ENCODE data around the gene GCK. TPM values are rescaled to one million over a fixed set of nuclear protein-coding genes. Genes with fewer than 3 reads are reported as not detected.

GCK gene
- total RNA-seq (2016; rRNA removed; fragmentation: Illumina TruSeq; extraction: Trizol) (not detected in 2 replicates), polyA plus RNA-seq (2011; rRNA removed) (not detected in 2 replicates), polyA minus RNA-seq (2011; rRNA and poly(A)+ RNA removed; ENCODE audit: low replicate concordance) (not detected in 2 replicates), Bru-seq, nascent RNA (not detected), BruChase-seq, experiment 1, labeled RNA remaining after a 6-hour chase (percentile 3 among the genes with signal in this experiment), BruChase-seq, experiment 2, labeled RNA remaining after a 2-hour chase (not detected)
- total RNA-seq (2016; cell fraction: cytosol; rRNA removed; fragmentation: Illumina TruSeq; extraction: Trizol; ENCODE audit: low read depth) = not detected in 2 replicates
- not detected in 2 replicates for total RNA-seq (2016; cell fraction: insoluble cytoplasmic fraction; rRNA removed; fragmentation: Illumina TruSeq; extraction: Trizol)
- total RNA-seq (2016; cell fraction: membrane; rRNA removed; fragmentation: Illumina TruSeq; extraction: Trizol) = not detected in 2 replicates
- not detected in 2 replicates for total RNA-seq (2016; cell fraction: nucleus; rRNA removed; fragmentation: Illumina TruSeq; extraction: Trizol)
- polyA plus RNA-seq (2011; cell fraction: cytosol; rRNA removed) = not detected in 2 replicates
- not detected in 2 replicates for polyA plus RNA-seq (2011; cell fraction: nucleus; rRNA removed)
- polyA plus RNA-seq (2012) = 0.55 TPM in 1 of 2 replicates, not detected in the other
- not detected in 2 replicates for polyA plus RNA-seq (2016; cell fraction: cytosol; fragmentation: Illumina TruSeq; extraction: Trizol; ENCODE audit: low read depth)
- not detected in 2 replicates for polyA plus RNA-seq (2016; cell fraction: insoluble cytoplasmic fraction; fragmentation: Illumina TruSeq; extraction: Trizol; ENCODE audit: low read depth)
- not detected in 2 replicates for polyA plus RNA-seq (2016; cell fraction: membrane; fragmentation: Illumina TruSeq; extraction: Trizol; ENCODE audit: low read depth)
- not detected in 2 replicates for polyA plus RNA-seq (2016; cell fraction: nucleus; fragmentation: Illumina TruSeq; extraction: Trizol; ENCODE audit: insufficient read depth, low read depth)
- polyA minus RNA-seq (2011; cell fraction: cytosol; rRNA and poly(A)+ RNA removed) = not detected in 2 replicates
- not detected in 2 replicates for polyA minus RNA-seq (2011; cell fraction: nucleus; rRNA and poly(A)+ RNA removed)
- long read RNA-seq, experiment 1, partial matches to known transcripts = 0 of 1 reads
- long read RNA-seq, experiment 1, other reads (novel, unspliced or antisense) = 1 of 1 reads
- long read RNA-seq, experiment 2 = 0 reads

DNA sequence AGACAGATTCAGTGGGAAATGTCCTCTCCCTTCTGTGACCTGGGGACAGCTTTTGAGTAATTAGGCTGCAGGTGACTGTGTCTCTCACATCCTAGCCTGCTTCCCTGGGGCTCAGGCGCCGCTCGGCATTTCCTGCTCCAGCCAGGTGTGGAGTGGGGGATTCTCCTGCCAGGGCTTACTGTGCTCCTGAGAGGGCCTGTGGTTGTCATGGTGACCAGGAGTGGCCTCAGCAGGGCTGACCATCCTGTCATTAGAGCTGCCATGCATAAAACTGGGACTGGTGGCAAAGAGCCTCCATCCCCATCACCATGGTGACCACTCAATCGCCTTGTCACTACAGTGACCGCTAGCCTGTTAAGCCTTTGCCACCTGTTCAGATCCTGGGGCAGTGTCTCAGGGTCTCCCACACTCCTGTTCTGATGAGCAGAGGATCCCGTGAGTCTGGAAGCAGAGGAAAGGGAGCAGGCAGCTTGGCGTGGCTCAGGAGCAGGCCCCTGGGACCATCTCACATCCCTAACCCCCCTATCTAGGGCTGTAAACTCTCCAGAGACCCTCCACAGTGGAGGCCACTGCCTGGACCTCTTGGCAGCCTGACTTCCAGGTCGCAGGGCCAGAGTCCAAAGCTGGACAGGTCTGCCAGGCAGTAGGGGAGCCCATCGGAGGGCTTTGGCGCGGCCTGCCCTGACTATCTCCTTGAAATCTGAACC is at the start of gene GCK:
GCK (minus strand) TSS at position 154 of the 707 bp plus-strand sequence. CDS start 486 bp downstream, outside the sequence.
- TF ChIP-seq RFX1 (IDR thresholded peaks at IDR 0.05) (peak; percentile 29; the same call in 1 of the 2 replicates), ZNF367 (CRISPR knock-in tag; IDR thresholded peaks at IDR 0.05; ENCODE audit: borderline replicate concordance) (no peak), PRDM4 (CRISPR knock-in tag; IDR thresholded peaks at IDR 0.05; ENCODE audit: borderline replicate concordance) (no peak), SALL1 (CRISPR knock-in tag; IDR thresholded peaks at IDR 0.05) (no peak), ZKSCAN5 (CRISPR knock-in tag; IDR thresholded peaks at IDR 0.05) (no peak)
- TF ChIP-seq, protein P1, sequence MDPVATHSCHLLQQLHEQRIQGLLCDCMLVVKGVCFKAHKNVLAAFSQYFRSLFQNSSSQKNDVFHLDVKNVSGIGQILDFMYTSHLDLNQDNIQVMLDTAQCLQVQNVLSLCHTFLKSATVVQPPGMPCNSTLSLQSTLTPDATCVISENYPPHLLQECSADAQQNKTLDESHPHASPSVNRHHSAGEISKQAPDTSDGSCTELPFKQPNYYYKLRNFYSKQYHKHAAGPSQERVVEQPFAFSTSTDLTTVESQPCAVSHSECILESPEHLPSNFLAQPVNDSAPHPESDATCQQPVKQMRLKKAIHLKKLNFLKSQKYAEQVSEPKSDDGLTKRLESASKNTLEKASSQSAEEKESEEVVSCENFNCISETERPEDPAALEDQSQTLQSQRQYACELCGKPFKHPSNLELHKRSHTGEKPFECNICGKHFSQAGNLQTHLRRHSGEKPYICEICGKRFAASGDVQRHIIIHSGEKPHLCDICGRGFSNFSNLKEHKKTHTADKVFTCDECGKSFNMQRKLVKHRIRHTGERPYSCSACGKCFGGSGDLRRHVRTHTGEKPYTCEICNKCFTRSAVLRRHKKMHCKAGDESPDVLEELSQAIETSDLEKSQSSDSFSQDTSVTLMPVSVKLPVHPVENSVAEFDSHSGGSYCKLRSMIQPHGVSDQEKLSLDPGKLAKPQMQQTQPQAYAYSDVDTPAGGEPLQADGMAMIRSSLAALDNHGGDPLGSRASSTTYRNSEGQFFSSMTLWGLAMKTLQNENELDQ (CRISPR knock-in tag; IDR thresholded peaks at IDR 0.05; ENCODE audit: borderline replicate concordance) = no peak
- TF ChIP-seq, protein P2, sequence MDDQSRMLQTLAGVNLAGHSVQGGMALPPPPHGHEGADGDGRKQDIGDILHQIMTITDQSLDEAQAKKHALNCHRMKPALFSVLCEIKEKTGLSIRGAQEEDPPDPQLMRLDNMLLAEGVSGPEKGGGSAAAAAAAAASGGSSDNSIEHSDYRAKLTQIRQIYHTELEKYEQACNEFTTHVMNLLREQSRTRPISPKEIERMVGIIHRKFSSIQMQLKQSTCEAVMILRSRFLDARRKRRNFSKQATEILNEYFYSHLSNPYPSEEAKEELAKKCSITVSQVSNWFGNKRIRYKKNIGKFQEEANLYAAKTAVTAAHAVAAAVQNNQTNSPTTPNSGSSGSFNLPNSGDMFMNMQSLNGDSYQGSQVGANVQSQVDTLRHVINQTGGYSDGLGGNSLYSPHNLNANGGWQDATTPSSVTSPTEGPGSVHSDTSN (CRISPR knock-in tag; IDR thresholded peaks at IDR 0.05; ENCODE audit: borderline replicate concordance) = no peak
- Histone ChIP-seq H4K20me1 (ENCODE audit: insufficient read depth, low read length) (no peaks in the 10 kb centered on the region), H3K79me2 (ENCODE audit: insufficient read depth, low read length) (no peaks in the 10 kb centered on the region), H3K4me3 (replicated peaks in 1 of 3; ENCODE audit: insufficient read depth in 1 of 3, low read depth in 2 of 3, low read length in 3 of 3) (peak within 1 kb of the TSS in 1 of 3 experiments; percentile 11; a peak in 1 of 6 replicates), H3K36me3 (replicated peaks in 1 of 2; ENCODE audit: control insufficient read depth in 1 of 2, insufficient read depth in 2 of 2, low read length in 2 of 2) (no peaks in the 10 kb centered on the region), H3K4me2 (ENCODE audit: low read depth, low read length) (peak within 1 kb of the TSS; percentile 37), H3K9me3 (ENCODE audit: low read length) (no peaks in the 10 kb centered on the region), H3K27ac (ENCODE audit: extremely low read length, insufficient read depth, low read length) (no peak within 1 kb of the TSS), H3K4me1 (ENCODE audit: insufficient read depth, low read length) (peaks cover 8% of the 10 kb centered on the region; the same call in 1 of the 2 replicates), H3K9ac (ENCODE audit: insufficient read depth, low read depth, low read length) (no peak within 1 kb of the TSS), H3K27me3 (ENCODE audit: control insufficient read depth in 1 of 2, insufficient read depth in 2 of 2, low read length in 2 of 2) (peaks cover 2 to 9% of the 10 kb centered on the region in 2 experiments; a peak in 2 of 5 replicates), H2AFZ (ENCODE audit: low read length) (no peak within 1 kb of the TSS)
- in situ Hi-C loops (cut with HindIII; ENCODE audit: extremely low pct_ligation_motif_present, low pct_unique_long_range_greater_than_20kb) = no loop called here
- 51% methylated on average over 4 of the region's 11 CpGs for WGBS (ENCODE audit: low lambda C conversion rate)
- DNase-seq (ENCODE audit: low spot score) = no peak
- intact Hi-C loops (cut with micrococcal nuclease; ENCODE audit: unreplicated experiment) = loop anchor here (5.0 kb wide), 1 partner anchor 933 kb away; no protein-coding TSS in a partner anchor
- no peak for ATAC-seq
- FAIRE-seq = no peak
- ChIA-PET POLR2A (no interaction called here), CTCF (ENCODE audit: low intra/inter-chr PET ratio, low total read pairs) (no interaction called here)
- no TSS peak for BruUV-seq (replicated peaks)

Measured in HepG2 (cell line).